HG03432 (cell line): Measurements from ENCODE around the gene MAGI2.

Experiments
- ATAC-seq: cut with Tn5 transposase; IDR thresholded peaks from one replicate; pipeline ENCODE4 v1.9.1; 2021; ENCODE audit warnings: mild to moderate bottlenecking, moderate library complexity; ENCODE audit not compliant: unreplicated experiment

MAGI2 gene

GRCh38 chr7:79453558-79454360 lies at the start of gene MAGI2:
Gene MAGI2 (minus strand): TSS chr7:79453667. CDS start chr7:79453320, 347 bp downstream.
- ATAC-seq, result no peak

- ATAC-seq, result no peak
Measured at GRCh38 chr7:79502151-79502550, 48.7 kb upstream of the MAGI2 start.

DNA sequence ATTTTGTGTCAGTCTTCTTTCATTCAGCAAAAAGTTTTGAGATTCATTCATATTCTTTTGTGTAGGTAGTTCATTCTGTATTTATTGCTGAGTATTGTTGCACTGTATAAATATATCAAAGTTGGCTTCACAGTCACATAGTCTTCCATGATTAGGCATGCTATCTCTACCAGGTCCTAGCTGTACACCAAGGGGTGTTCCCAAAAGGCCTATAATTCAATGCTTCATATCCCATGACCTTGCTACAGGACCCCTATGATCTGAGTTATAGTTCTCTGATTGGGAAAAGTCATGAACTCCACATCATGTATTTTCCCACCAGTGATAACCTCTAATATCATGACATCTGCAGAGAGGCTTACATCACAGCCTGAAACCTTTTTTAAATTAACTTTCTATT lies 47.3 kb upstream of the MAGI2 start:
- ATAC-seq, result no peak

- ATAC-seq, result no peak
Measured at GRCh38 chr7:79497728-79498127, 44.3 kb upstream of the MAGI2 start.

DNA sequence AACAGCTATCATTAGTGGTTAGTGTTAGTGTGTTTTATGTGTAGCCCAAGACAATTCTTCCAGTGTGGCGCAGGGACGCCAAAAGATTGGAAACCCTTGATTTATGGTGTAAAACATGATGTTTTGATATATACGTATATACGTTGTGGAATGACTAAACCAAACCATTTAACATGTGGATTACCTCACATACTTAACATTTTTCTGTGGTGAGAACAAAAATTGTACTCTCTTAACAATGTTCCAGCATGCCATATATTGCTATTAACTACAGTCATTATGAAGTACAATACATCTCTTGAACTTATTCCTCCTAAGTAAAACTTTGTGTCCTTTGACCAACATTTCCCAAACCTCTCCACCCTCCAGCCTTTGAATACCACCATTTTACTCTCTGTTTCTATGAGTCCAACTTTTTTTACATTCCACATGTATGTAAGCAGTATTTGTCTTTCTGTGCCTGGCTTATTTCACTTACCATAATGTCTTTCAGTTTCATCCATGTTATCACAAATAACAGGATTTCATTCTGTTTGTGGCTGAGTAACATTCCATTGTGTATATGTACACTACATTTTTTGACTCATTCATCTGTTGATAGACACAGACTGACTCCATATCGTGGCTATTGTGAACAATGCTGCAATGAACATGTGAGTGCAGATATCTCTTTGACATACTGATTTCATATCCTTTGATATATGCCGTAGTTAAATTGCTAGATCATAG lies 42.2 kb upstream of the MAGI2 start:
- no peak for ATAC-seq

GRCh38 chr7:79494046-79494445 lies 40.6 kb upstream of the MAGI2 start:
- no peak for ATAC-seq

DNA sequence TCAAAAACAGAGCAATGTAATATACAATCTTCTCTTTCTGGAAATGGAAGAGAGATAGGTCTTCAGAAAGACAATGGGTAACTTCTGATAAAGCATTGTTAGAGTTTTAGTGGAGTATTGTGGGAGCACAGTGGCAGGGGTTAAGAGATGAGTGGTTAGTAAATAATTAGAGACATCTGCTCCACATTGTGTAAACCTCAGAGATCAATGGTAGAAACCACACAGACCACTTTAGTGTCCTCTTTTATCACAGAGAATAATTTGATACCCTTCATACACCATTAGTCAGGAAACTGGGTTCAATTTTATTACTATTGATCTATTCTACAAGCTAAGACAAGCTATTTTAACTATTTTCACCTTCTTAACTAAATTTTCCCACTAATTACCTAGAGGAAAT lies 35.9 kb upstream of the MAGI2 start:
- no peak for ATAC-seq

DNA sequence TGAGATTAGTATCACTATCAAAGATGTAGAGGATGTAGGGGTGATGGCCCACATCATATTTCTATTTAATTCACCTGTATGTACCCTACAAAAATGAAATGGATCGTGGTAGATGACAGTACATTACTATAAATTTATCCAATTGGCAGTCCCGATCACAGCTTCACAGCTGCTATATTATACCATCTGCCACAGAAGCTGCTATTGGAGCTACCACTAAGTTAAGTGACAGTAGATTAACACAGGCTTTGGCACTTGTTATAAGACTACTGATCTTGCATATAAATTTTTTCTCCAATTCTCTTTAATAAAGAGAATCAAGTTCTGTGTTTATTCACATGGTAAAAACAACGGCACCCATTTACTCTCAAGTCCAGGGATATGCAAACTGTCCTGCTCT lies 24.9 kb upstream of the MAGI2 start:
- ATAC-seq, result no peak

- ATAC-seq, result no peak
Measured at GRCh38 chr7:79475455-79475854, 22.0 kb upstream of the MAGI2 start.

DNA sequence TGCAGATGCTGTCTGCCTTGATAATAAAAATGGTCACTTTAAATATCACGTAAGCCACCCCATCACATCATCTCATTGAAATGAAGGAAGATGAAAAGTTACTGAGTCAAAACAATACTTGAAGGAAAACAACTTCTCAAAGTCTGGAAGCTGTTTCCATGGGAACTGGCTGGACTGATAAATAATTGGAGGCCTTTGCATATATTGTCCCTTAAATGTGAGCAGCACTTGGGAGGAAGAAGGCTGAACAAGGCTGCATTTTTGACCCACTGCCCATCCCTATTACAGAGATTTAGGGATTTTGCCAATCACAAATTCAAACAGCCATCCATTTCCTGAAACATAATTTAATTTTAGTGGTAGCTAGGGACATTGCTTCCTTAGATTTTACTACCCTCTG lies 18.2 kb upstream of the MAGI2 start:
- ATAC-seq, result no peak

DNA sequence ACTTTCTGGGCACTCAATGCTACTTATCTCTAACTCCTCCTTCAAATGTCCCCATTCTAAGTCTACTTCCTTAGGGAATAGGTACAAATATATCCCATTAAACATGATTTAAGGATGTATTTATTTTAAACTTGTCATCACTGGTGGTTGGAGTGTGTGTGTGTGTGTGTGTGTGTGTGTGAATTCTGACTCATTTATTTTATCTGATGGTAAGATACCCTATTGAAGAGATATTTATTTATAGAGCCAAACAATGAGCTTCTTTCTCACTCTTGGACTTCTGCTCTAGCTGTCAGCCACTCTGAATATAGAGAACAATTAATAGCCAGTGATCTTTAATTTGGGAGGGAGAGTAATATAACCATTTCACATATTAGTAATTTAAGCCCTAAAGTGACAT lies 17.8 kb upstream of the MAGI2 start:
- no peak for ATAC-seq

- no peak for ATAC-seq
Measured at GRCh38 chr7:79465551-79465950, 12.1 kb upstream of the MAGI2 start.

DNA sequence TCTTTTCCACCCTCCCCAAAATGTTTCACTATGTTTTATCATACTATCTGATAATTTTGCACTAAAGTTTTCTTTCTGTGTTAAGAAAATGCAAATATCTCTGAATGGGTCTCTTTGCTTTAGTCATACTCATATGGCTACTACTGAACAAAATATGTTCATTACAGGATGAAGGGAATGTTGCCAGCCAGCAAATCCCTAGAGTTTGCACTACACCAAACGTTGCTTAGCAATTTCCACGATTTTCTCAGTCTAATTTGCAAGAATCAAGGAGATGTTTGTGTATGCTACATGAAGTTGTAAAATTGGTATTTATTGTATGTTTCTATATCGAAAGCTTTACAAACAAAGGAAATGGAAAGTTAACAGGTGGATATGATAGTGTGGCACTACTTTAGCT lies 10.6 kb upstream of the MAGI2 start:
- no peak for ATAC-seq

DNA sequence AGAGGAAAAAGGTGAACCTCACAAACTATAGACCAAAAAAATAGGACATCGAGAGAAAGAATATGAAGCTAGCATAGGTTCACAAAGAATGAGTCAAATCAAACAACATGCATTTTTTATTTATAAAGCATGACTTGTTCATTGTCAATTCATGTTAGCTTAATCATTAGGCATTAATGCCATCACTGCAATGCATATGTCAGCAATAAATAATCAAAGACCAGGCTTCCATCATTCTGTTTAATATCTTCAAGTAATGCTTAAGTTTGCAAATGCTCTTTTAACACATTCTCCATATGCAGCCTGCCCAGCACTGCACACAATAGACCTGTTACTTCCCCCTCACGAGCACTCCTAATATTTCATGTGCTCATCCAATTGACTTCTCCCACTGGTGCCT lies 8.9 kb upstream of the MAGI2 start:
- no peak for ATAC-seq

DNA sequence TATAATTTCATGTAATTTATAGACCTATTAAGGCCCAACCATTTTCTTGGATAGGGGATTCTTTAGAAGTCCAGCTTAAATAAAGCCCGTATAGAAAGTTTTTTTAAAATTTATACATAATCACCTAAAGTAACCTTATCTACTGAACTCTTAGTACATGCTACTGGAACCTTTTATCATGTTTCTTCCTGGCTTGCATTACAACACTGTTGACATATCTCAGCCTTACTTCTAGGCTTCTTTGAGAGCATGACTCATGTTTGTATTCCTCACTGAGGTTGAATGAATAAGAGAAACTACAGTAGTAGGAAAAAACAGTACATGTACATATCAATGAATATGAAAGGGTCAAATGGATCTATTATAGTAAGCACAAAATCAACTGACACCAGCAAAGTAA lies 8.2 kb upstream of the MAGI2 start:
- no peak for ATAC-seq

- ATAC-seq, result no peak
Measured at GRCh38 chr7:79459381-79459780, 5.9 kb upstream of the MAGI2 start.

DNA sequence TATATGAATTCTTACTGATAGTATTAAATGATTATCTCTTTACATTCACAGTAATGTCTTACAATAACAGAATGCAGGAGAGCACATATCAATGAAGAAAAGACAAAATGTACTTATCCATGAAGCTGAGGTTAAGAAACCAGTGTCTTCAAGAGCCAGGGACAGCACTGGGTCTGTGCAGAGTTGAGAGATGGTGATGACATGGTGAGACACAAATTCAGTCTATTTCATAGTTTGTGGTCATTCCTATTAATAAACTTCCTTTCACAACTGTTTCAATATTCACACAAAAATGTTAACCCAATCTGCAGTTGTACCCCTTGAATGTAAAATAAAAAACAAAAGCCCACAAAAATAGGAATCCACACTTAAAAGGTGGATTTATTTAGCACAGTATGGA lies 5.3 kb upstream of the MAGI2 start:
- no peak for ATAC-seq

DNA sequence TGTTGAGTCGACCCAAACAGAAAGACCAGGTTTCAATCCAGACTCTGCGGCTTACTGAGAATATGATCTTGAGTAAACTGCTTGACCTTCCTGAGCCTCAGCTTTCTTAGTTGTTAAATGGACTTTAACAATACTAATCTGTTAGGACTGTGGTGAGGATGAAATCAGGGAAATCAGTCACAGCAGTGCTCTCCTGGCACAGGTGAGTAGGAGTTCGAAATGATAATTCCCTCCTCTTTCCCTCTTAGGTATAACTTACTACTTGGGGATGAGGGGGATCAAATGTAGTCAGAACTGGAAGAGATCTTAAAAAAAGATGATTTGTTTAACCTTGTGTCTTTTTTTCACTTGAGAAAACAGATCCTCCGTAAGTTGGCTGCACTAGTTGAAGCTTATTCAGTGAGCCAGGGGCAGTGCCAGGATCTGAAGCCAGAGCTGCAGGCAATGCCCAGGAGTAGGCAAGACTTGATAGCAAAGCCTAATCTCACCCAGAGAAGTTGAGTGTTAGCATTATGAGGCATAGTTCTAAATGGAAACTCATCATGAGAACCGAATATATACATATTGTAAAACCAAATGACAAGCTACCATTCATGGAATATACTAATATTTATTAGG lies 1.8 kb upstream of the MAGI2 start:
- no peak for ATAC-seq

DNA sequence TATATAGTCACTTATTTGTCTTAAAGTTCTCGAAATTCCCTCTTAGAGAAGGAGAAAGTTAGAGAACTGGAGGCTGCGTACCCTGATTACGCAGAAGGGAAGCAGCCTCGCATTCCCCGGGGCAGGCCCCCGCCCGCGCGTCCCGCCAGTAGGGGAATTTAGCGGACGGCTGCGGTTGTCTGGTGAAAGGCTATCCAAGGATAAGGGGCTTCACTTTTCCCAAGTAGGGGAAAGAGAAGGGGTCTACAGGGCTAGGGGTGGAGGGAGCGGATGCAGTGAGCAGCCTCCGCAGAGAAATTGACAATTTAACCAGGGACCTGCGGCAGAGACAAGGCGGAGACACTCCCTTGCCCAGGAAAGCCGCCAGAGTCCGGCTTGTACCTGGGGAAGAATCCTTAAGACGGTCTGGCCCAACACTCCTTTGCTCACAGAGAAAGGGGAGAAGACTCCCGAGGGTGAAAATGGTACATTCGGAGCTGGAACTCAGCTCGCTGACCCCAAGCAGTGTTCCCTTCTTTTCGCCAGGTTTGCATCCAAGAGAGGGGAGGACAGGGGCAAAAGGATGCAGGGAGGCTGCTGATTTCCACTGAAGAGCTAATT lies 994 bp upstream of the MAGI2 start:
- no peak for ATAC-seq

DNA sequence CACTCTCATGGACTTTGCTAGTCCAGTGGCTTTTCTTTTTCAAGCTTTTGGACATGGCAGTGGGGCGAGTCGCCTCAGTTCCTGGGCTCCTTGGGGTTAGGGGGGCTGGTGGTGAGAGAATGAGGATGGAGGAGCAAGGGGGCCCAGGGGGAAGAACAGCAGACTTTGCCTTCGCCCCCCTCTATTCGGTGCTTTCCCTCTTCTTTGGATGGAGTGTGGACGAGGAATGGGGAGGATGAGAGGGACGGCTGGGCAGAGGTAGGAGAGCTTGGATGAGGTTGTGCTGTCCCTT lies 255 bp downstream of the MAGI2 start:
- ATAC-seq, result no peak

DNA sequence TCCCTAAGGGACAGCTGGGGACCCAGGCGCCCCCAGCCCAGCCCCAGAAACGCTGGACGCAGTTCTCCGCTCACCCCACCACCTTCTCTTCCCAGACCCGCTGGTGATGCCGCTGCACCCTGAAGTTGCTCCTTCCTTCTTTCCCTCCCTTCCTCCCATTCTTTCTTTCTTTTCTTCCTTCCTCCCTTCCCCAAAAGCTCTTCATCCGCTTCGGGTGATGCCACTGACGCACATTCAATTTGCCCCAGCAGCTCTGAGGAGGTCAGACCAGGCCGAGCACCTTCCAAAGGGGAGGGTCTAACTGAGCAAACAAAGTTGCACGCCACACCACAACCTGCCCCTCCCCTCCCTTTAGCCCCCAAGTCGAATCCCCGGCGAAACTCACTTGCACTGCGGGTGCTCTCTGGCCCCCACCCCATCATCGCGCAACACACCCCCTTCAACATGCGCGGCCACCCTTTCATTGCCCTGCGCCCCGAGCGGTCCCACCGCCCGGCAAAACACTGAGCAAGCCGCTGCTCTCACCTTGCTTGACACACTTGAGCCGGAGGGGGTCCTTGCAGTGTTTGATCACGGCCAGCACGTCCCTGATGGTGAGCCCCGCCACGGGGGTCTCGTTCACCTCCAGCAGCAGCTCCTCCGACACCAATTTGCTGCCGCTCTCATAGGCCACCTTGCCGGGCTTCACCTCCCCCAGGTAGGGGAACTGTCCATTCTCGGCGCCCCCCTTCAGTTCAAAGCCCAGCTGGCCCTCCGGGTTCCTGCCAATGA lies 787 bp downstream of the MAGI2 start:
- no peak for ATAC-seq
